Astrocyte (in vitro differentiated cells and primary cell): ENCODE data around the gene UPK3BL1. TPM values are rescaled to one million over a fixed set of nuclear protein-coding genes. Genes with fewer than 3 reads are reported as not detected.
"Not testable (repeated sequence)": the region's sequence is repeated elsewhere in the genome, so short reads cannot be mapped to it uniquely, and the experiment has no call there.

ENCODE experiments used
- DNase-seq: peaks from one replicate; pipeline ENCODE4 v3.0.0-alpha.2; 2010; ENCODE audit warnings: low read depth
- FAIRE-seq: peaks from 2 replicates; lab custom pipeline; 2011; peaks lifted over from hg19 to GRCh38; lab: Jason Lieb, UNC
- H2AFZ ChIP-seq: 2 replicates; pipeline ENCODE4 v1.6.0; 2012; ENCODE audit warnings: low read depth, low read length, inconsistent platforms
- H3K27ac ChIP-seq: 2 replicates; pipeline ENCODE4 v1.5.1; 2011; ENCODE audit warnings: low read depth, low read length, inconsistent platforms
- H3K27me3 ChIP-seq: 2 replicates; pipeline ENCODE4 v1.6.0; 2011; ENCODE audit warnings: low read length, inconsistent platforms; ENCODE audit not compliant: insufficient read depth
- H3K36me3 ChIP-seq: 2 replicates; pipeline ENCODE4 v1.5.1; 2011; ENCODE audit warnings: low read length, inconsistent platforms; ENCODE audit not compliant: insufficient read depth
- H3K4me1 ChIP-seq: 2 replicates; pipeline ENCODE4 v1.5.1; 2011; ENCODE audit warnings: low read length, inconsistent platforms; ENCODE audit not compliant: insufficient read depth
- H3K4me2 ChIP-seq: 2 replicates; pipeline ENCODE4 v1.6.0; 2012; ENCODE audit warnings: low read length, inconsistent platforms
- H3K4me3 ChIP-seq: 2 replicates; pipeline ENCODE4 v1.5.1; 2011; ENCODE audit warnings: low read depth, mild to moderate bottlenecking, low read length, inconsistent platforms; ENCODE audit not compliant: insufficient read depth
- H3K79me2 ChIP-seq: 2 replicates; pipeline ENCODE4 v1.6.0; 2012; ENCODE audit warnings: mild to moderate bottlenecking, low read length, inconsistent platforms; ENCODE audit not compliant: insufficient read depth
- H3K9ac ChIP-seq: 2 replicates; pipeline ENCODE4 v1.6.0; 2012; ENCODE audit warnings: mild to moderate bottlenecking, low read length, inconsistent platforms
- H3K9me3 ChIP-seq: 2 replicates; pipeline ENCODE4 v1.5.1; 2012; ENCODE audit warnings: low read depth, mild to moderate bottlenecking, low read length, inconsistent platforms; ENCODE audit not compliant: insufficient read depth
- H4K20me1 ChIP-seq: 2 replicates; pipeline ENCODE4 v1.6.0; 2012; ENCODE audit warnings: low read length, inconsistent platforms; ENCODE audit not compliant: insufficient read depth
- H3K27ac Mint-ChIP-seq: one replicate; pipeline ENCODE4 v1.8.0; 2021; ENCODE audit warnings: mild to moderate bottlenecking, mixed read lengths; ENCODE audit not compliant: unreplicated experiment
- H3K27me3 Mint-ChIP-seq: one replicate; pipeline ENCODE4 v1.8.0; 2021; ENCODE audit warnings: low read depth, mixed read lengths; ENCODE audit not compliant: unreplicated experiment
- H3K36me3 Mint-ChIP-seq: one replicate; pipeline ENCODE4 v1.8.0; 2021; ENCODE audit warnings: low read depth, mixed read lengths; ENCODE audit not compliant: unreplicated experiment
- H3K4me1 Mint-ChIP-seq: one replicate; pipeline ENCODE4 v1.8.0; 2021; ENCODE audit warnings: low read depth, mixed read lengths; ENCODE audit not compliant: unreplicated experiment
- H3K4me3 Mint-ChIP-seq: one replicate; pipeline ENCODE4 v1.8.0; 2021; ENCODE audit warnings: mild to moderate bottlenecking, moderate library complexity, mixed read lengths; ENCODE audit not compliant: unreplicated experiment
- H3K9me3 Mint-ChIP-seq: one replicate; pipeline ENCODE4 v1.8.0; 2021; ENCODE audit warnings: mild to moderate bottlenecking, mixed read lengths; ENCODE audit not compliant: unreplicated experiment
- total RNA-seq: library from RNA; stranded (reverse); gene quantifications from 2 replicates; pipeline ENCODE4 v1.2.1, GENCODE V29; 2021

Gene UPK3BL1
- total RNA-seq, 1 donor from 2014 or later: 12.2 TPM

- H3K9me3 Mint-ChIP-seq, H3K36me3 ChIP-seq, H3K4me1 Mint-ChIP-seq, H3K4me3 ChIP-seq, H3K27me3 Mint-ChIP-seq, H4K20me1 ChIP-seq, H3K36me3 Mint-ChIP-seq, H3K4me3 Mint-ChIP-seq, H3K9me3 ChIP-seq, DNase-seq, H3K27ac ChIP-seq, H3K4me2 ChIP-seq, FAIRE-seq, H3K4me1 ChIP-seq, H3K27ac Mint-ChIP-seq, H3K79me2 ChIP-seq, H3K27me3 ChIP-seq, H3K9ac ChIP-seq, H2AFZ ChIP-seq: not testable (repeated sequence)
Observed at GRCh38 chr7:102636956-102637355, 5.6 kb downstream of the UPK3BL1 start.

- H3K4me1 Mint-ChIP-seq, H2AFZ ChIP-seq, H3K36me3 Mint-ChIP-seq, H3K4me3 ChIP-seq, H3K4me2 ChIP-seq, DNase-seq, H3K36me3 ChIP-seq, H3K27ac Mint-ChIP-seq, H3K27ac ChIP-seq, H3K9me3 Mint-ChIP-seq, FAIRE-seq, H3K4me1 ChIP-seq, H3K9ac ChIP-seq, H3K27me3 Mint-ChIP-seq, H3K4me3 Mint-ChIP-seq, H3K9me3 ChIP-seq, H3K79me2 ChIP-seq, H3K27me3 ChIP-seq, H4K20me1 ChIP-seq: not testable (repeated sequence)
Observed at GRCh38 chr7:102635354-102635753, 7.2 kb downstream of the UPK3BL1 start.

DNA sequence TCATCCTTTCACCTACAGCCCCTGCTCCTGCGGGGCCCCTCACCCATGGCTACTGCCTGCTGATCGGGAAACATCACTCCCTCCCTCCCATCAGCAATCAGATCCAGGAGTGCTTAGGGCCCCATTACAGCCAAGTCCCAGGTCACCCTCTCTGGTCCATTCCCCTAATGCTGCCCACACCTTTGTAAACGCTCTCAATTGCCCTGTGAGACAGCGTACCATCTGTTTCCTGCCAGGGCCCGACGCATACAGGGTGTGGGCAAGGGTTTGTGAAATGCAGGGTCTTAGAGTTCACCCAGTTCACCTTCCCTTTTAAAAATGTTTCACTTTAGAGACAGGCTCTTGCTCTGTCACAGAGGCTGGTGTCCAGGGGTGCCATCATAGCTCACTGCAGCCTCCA is 8.3 kb downstream of the UPK3BL1 start:
- not testable (repeated sequence) for H3K27ac ChIP-seq, FAIRE-seq, H4K20me1 ChIP-seq, H3K27me3 Mint-ChIP-seq, H3K9me3 ChIP-seq, H2AFZ ChIP-seq, H3K27me3 ChIP-seq, H3K4me2 ChIP-seq, H3K36me3 Mint-ChIP-seq, H3K36me3 ChIP-seq, H3K9ac ChIP-seq, H3K4me1 Mint-ChIP-seq, H3K4me1 ChIP-seq, H3K4me3 Mint-ChIP-seq, H3K4me3 ChIP-seq, H3K27ac Mint-ChIP-seq, DNase-seq, H3K9me3 Mint-ChIP-seq, H3K79me2 ChIP-seq

DNA sequence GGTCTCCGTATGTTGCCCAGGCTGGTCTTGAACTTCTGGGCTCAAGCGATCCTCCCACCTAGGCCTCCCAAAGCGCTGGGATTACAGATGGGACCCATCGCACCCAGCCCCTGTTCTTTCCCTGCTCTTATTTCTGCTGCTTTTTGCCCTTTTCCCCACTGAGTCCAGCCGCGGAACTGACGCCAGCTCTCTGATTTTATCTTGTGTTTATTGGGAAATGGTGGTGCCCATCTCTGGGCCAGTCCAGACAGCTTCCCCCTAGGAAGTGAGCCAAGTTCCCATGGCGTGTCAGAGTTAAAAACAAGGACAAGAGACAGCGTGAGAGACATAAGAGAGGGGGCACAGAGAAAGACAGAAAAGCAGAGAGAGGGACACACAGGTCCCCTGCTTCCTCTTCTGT is 12.0 kb downstream of the UPK3BL1 start:
- H3K9ac ChIP-seq, H3K27me3 Mint-ChIP-seq, H3K27ac ChIP-seq, H4K20me1 ChIP-seq, H3K36me3 ChIP-seq, H3K27me3 ChIP-seq, DNase-seq, H3K9me3 Mint-ChIP-seq, H3K27ac Mint-ChIP-seq, H3K4me3 ChIP-seq, H3K36me3 Mint-ChIP-seq, H3K9me3 ChIP-seq, H3K4me2 ChIP-seq, H3K4me1 ChIP-seq, H3K4me1 Mint-ChIP-seq, H3K79me2 ChIP-seq, H2AFZ ChIP-seq, H3K4me3 Mint-ChIP-seq, FAIRE-seq: not testable (repeated sequence)

- not testable (repeated sequence) for H3K9ac ChIP-seq, H3K4me3 Mint-ChIP-seq, H2AFZ ChIP-seq, H3K4me3 ChIP-seq, H3K27me3 Mint-ChIP-seq, H3K27ac ChIP-seq, H3K4me1 ChIP-seq, H3K27me3 ChIP-seq, H3K36me3 Mint-ChIP-seq, H3K4me1 Mint-ChIP-seq, H3K36me3 ChIP-seq, FAIRE-seq, H3K4me2 ChIP-seq, H3K79me2 ChIP-seq, H3K9me3 ChIP-seq, H3K27ac Mint-ChIP-seq, H3K9me3 Mint-ChIP-seq, DNase-seq, H4K20me1 ChIP-seq
Observed at GRCh38 chr7:102627271-102627904, 15.2 kb downstream of the UPK3BL1 start.

DNA sequence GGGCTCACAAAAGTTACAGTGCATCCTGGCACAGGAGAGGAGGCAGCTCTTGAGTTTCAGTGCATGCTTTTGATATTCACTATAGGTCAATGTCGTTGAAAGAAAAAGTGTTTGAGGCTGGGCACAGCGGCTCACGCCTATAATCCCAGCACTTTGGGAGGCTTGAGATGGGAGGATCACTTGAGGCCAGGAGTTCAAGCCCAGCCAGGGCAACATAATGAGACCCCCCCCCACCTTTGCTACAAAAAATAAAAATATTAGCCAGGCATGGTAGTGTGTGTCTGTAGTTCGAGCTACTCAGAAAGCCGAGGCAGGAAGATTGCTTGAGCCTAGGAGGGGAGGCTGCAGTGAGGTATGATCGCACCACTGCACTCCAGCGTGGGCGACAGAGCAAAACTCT is 24.5 kb downstream of the UPK3BL1 start:
- not testable (repeated sequence) for H3K79me2 ChIP-seq, H3K27ac Mint-ChIP-seq, H3K4me3 Mint-ChIP-seq, H3K4me3 ChIP-seq, H3K4me2 ChIP-seq, DNase-seq, FAIRE-seq, H3K9me3 Mint-ChIP-seq, H2AFZ ChIP-seq, H3K27ac ChIP-seq, H3K36me3 Mint-ChIP-seq, H4K20me1 ChIP-seq, H3K27me3 Mint-ChIP-seq, H3K4me1 Mint-ChIP-seq, H3K27me3 ChIP-seq, H3K4me1 ChIP-seq, H3K9ac ChIP-seq, H3K9me3 ChIP-seq, H3K36me3 ChIP-seq
